Subcutaneous adipose tissue (tissue), 4 donors: ENCODE results near the gene POLR1C. TPM values are rescaled to one million over a fixed set of nuclear protein-coding genes. Genes with fewer than 3 reads are reported as not detected.

Source experiments
- CTCF ChIP-seq: fragments of 450-650 bp; IDR thresholded peaks from one replicate; pipeline ENCODE4 v1.5.1; 2016; ENCODE audit warnings: low read depth, mild to moderate bottlenecking, control low read depth, antibody characterized with exemption, moderate library complexity
- total RNA-seq, 4 donors: library from RNA; depleted of rRNA; stranded (reverse); fragments of >200 nt; gene quantifications; one replicate each; pipeline ENCODE4 v1.1.0, GENCODE V29; 2016

Gene POLR1C
- total RNA-seq, 4 donors from 2014 or later, result 12.4 to 19.6 (median 14.6) TPM

DNA sequence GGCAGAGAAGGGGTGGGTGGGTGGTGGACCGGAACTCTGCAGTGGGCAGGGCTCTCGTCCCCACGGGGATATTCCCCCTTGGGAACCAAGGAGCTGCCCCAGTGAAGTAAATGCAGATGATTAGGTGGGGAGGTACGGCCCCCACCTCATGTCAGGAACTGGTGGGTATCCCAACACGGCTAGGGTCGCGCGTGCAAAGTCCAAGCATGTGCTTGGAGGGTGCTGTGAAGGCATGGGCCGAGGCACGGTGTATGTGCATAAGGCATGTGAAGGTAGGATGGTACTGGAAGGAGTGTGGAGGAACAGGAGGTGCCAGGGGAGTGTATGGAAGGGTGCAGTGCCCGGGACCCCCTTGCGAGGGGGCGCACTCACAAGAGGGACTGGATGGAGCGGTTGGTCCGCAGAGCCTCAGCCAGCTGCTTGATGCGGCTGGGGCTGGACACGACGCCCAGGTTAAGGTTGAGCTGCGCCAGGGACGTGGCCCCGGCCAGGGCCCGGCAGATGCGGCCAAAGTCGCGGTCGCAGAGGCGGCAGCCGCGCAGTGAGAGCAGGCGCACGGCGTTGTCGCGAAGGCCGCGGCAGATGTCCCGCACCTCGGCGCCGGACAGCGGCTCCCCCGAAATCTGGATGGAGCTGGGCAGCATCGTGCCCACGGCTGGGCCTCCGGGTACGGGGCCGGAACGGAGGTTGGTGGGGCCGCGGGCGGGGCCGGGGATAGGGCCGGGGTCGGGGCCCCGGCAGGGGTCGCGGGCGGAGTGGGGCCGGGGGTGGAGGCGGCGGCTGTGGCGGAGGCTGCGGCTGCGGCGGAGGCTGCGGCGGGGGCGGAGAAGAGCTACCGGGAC, 7.5 kb upstream of the POLR1C start:
- no peak for TF ChIP-seq CTCF

GRCh38 chr6:43509984-43510826, 6.7 kb upstream of the POLR1C start, which contains the start of gene LRRC73:
Gene LRRC73, minus strand, starts transcription at chr6:43510346. Its CDS starts 561 bp downstream, at chr6:43509785.
- no peak for TF ChIP-seq CTCF

DNA sequence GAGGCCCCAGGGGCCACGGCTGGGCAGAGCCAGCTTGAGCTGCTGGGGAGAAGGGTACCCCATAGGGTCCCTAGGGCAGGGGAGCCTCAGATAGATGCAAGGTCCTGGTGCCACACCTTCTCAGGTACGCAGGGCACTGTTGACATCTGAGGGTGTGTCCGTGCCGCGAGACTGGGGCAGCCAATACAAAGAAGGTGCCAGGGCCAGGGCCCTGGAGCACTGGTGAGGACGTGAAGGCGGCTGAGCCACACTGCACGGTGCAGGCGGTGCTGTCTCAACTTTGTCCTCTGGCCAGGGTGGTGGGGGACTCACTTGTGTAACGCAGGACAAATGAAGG, 6.1 kb upstream of the POLR1C start:
- TF ChIP-seq CTCF, result no peak

DNA sequence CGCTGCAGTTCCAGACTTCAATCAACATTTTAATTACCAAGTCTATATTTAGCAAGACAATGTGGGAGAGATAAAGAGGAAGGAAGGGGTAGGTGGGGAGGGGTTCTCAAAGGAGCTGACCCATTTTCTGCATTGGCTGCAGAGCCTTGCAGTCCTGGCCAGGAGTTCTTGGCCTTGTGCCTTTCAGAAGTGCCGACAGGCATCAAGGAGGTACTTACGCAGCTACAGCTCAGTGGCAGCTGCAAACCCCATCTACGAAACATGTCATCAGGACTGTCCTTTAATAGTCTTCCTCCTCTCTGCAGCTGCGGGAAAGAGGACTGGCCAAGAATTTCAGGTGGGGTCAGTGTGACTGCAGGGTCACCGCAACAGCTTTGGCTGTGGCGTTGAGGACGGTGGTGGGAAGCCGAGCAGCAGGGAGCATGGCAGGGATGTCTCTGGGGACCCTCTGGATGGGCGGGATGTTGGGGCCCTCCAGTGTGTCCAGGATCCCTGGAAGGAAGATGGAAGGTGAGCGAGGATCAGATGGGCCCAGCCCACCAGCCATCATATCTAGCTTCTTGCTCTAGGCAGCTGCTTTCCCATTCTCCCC, 5.0 kb upstream of the POLR1C start:
- TF ChIP-seq CTCF, result no peak

DNA sequence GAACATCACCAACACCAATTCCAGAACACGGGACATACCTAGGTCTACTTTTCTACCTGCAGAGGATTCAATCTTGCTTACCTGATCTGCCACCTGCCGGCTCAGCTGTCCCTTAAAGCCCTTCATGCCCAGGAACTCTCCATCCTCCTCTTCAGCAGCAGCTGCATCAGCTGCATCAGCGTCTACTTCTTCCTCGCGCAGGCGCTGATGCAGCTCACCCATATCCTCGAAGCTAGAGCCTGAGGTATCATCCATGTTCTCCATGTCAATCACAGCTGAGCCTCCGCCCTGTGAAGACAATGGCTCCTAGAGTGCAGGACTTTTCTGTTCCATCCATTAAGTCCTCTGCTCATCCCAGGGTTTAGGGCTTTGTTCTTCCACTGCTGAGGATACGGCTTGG, 1.1 kb upstream of the POLR1C start:
- TF ChIP-seq CTCF, result no peak

GRCh38 chr6:43516367-43516696, 557 bp upstream of the POLR1C start:
- no peak for TF ChIP-seq CTCF
